ENCODE data around the gene ALK. TPM values are rescaled to one million over a fixed set of nuclear protein-coding genes. Genes with fewer than 3 reads are reported as not detected.

Gene ALK
- total and polyA plus RNA-seq, 2 donors, result 0.19 to 0.21 TPM

DNA sequence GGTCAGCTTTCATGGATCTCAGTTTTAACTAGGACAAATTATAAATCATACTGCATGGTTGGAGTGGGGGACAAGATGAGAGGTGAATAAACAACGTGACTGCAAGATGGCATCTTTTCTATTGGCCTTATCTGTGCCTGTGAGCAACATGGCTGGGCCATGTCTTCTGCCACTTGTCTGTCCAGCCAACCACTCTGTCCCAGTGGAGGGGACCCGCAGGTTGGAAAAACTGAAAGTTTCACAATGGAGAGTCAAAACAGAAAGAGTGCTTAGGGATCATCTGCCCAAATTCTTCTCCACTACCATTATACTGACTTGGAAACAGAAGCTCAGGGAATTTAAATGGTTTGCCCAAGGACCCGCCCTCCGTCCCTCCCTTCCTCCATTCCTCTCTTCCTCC lies 104.1 kb downstream of the ALK start:
- H3K27me3 ChIP-seq (ENCODE audit: control insufficient read depth in 2 of 2, insufficient read depth in 1 of 2, low read length in 1 of 2), result no peaks in the 10 kb centered on the region
- no peak overlapping the region for H3K27ac ChIP-seq (ENCODE audit: low read depth in 1 of 2, low read length in 1 of 2)
- H3K4me3 ChIP-seq (ENCODE audit: low read length in 2 of 2), result no peak overlapping the region
- H3K36me3 ChIP-seq (ENCODE audit: control insufficient read depth in 2 of 2, insufficient read depth in 2 of 2, low read length in 1 of 2), result no peaks in the 10 kb centered on the region
- H3K9me3 ChIP-seq (ENCODE audit: control insufficient read depth in 2 of 2, insufficient read depth in 1 of 2, low read length in 1 of 2), result no peaks in the 10 kb centered on the region
- 86% methylated on average over 4 of the region's 4 CpGs for WGBS
- no peaks in the 10 kb centered on the region for H3K4me1 ChIP-seq (ENCODE audit: control insufficient read depth in 2 of 2, insufficient read depth in 2 of 2, low read length in 2 of 2)
- no peak for DNase-seq (ENCODE audit: low read depth in 6 of 9, low spot score in 9 of 9)

DNA sequence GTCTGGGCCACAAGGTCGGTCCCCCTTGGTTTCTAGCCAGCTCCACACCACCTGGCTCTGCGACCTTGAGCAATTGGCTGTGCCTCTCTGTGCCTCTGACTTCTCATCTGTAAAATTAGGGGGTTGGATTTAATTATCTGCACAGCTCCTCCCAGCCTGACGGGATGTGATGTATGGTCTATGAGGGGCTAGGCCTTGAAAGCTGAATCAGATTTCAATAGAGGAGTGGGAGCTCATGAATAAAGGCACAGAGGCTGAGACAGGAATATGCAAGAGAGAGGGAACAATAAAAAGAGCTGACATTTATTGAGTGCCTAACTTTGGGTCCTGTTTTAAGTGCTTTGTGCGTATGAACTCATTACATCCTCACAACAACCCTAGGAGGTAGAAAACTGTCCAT lies 104.7 kb downstream of the ALK start:
- DNase-seq (ENCODE audit: low read depth in 6 of 9, low spot score in 9 of 9), result no peak
- no peaks in the 10 kb centered on the region for H3K27me3 ChIP-seq (ENCODE audit: control insufficient read depth in 2 of 2, insufficient read depth in 1 of 2, low read length in 1 of 2)
- no peaks in the 10 kb centered on the region for H3K4me1 ChIP-seq (ENCODE audit: control insufficient read depth in 2 of 2, insufficient read depth in 2 of 2, low read length in 2 of 2)
- H3K4me3 ChIP-seq (ENCODE audit: low read length in 2 of 2), result no peak overlapping the region
- 80% methylated on average over 4 of the region's 4 CpGs for WGBS
- H3K36me3 ChIP-seq (ENCODE audit: control insufficient read depth in 2 of 2, insufficient read depth in 2 of 2, low read length in 1 of 2), result no peaks in the 10 kb centered on the region
- no peaks in the 10 kb centered on the region for H3K9me3 ChIP-seq (ENCODE audit: control insufficient read depth in 2 of 2, insufficient read depth in 1 of 2, low read length in 1 of 2)
- H3K27ac ChIP-seq (ENCODE audit: low read depth in 1 of 2, low read length in 1 of 2), result no peak overlapping the region

DNA sequence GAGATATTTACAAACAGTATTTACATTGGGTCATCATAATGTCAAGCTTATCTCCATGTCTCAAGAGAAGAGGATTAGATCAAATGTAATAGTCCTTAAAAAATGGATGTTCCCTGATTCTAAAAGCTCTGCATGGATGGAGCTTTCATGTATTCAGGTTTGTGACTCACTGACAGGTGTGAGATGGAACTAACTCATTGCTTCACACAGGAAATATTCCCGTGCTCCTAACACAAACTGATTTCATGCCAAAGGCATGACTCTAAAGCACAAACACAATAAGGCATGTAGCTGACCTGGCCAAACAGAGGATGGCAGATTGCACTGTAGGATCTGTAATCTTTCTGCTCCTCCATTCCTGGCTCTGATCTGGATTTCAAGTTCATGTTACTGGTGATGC lies 110.0 kb downstream of the ALK start:
- H3K9me3 ChIP-seq (ENCODE audit: control insufficient read depth in 2 of 2, insufficient read depth in 1 of 2, low read length in 1 of 2), result no peaks in the 10 kb centered on the region
- no peak overlapping the region for H3K27ac ChIP-seq (ENCODE audit: low read depth in 1 of 2, low read length in 1 of 2)
- no peak overlapping the region for H3K4me3 ChIP-seq (ENCODE audit: low read length in 2 of 2)
- no peak for DNase-seq (ENCODE audit: low read depth in 6 of 9, low spot score in 9 of 9)
- 87% methylated on average over 1 of the region's 1 CpG for WGBS
- no peaks in the 10 kb centered on the region for H3K4me1 ChIP-seq (ENCODE audit: control insufficient read depth in 2 of 2, insufficient read depth in 2 of 2, low read length in 2 of 2)
- no peaks in the 10 kb centered on the region for H3K27me3 ChIP-seq (ENCODE audit: control insufficient read depth in 2 of 2, insufficient read depth in 1 of 2, low read length in 1 of 2)
- H3K36me3 ChIP-seq (ENCODE audit: control insufficient read depth in 2 of 2, insufficient read depth in 2 of 2, low read length in 1 of 2), result no peaks in the 10 kb centered on the region

DNA sequence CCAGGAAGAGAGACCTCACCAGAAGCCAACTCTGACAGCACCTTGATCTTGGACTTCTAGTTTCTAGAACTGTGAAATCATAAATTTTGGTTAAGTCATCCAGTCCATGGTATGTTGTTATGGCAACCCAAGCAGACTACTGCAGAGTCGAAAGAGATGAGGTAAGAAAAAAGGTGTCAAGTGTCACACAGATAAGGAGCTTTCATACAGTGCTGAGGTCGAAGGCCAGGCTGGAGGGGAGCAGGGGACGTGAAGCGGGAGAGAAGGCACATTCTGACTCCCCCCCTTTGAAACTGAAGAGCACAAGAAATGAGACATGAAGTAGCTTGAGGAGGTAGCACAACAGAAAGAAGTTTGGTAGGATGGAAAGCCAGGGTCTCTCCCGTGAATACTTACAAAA lies 110.4 kb downstream of the ALK start:
- no peaks in the 10 kb centered on the region for H3K36me3 ChIP-seq (ENCODE audit: control insufficient read depth in 2 of 2, insufficient read depth in 2 of 2, low read length in 1 of 2)
- WGBS, result 79% methylated on average over 5 of the region's 5 CpGs
- H3K4me1 ChIP-seq (ENCODE audit: control insufficient read depth in 2 of 2, insufficient read depth in 2 of 2, low read length in 2 of 2), result no peaks in the 10 kb centered on the region
- DNase-seq (ENCODE audit: low read depth in 6 of 9, low spot score in 9 of 9), result no peak
- H3K27me3 ChIP-seq (ENCODE audit: control insufficient read depth in 2 of 2, insufficient read depth in 1 of 2, low read length in 1 of 2), result no peaks in the 10 kb centered on the region
- no peaks in the 10 kb centered on the region for H3K9me3 ChIP-seq (ENCODE audit: control insufficient read depth in 2 of 2, insufficient read depth in 1 of 2, low read length in 1 of 2)
- H3K27ac ChIP-seq (ENCODE audit: low read depth in 1 of 2, low read length in 1 of 2), result no peak overlapping the region
- no peak overlapping the region for H3K4me3 ChIP-seq (ENCODE audit: low read length in 2 of 2)

DNA sequence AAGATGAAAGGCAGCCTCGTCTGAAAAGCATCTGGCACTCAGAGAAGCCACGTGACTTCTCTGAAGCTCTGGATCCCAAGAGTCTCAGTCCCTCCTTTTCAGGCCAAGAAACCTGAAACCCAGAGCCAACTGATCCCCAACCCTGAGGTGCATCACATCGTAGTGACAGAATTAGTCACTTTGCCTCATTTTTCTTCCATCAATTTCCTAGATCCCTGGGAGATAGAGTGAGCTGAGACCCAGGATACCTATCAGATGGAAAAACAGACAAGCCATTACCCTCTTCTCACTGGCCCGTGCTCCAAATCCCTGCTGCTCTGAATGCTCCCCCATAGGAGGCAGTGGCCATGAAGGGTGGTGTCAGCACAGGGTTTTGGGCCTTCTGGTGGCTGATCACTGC lies 113.1 kb downstream of the ALK start:
- Histone ChIP-seq H3K4me1 (ENCODE audit: control insufficient read depth in 2 of 2, insufficient read depth in 2 of 2, low read length in 2 of 2) (no peaks in the 10 kb centered on the region), H3K27ac (ENCODE audit: low read depth in 1 of 2, low read length in 1 of 2) (no peak overlapping the region), H3K9me3 (ENCODE audit: control insufficient read depth in 2 of 2, insufficient read depth in 1 of 2, low read length in 1 of 2) (no peaks in the 10 kb centered on the region), H3K4me3 (ENCODE audit: low read length in 2 of 2) (no peak overlapping the region), H3K27me3 (ENCODE audit: control insufficient read depth in 2 of 2, insufficient read depth in 1 of 2, low read length in 1 of 2) (no peaks in the 10 kb centered on the region), H3K36me3 (ENCODE audit: control insufficient read depth in 2 of 2, insufficient read depth in 2 of 2, low read length in 1 of 2) (no peaks in the 10 kb centered on the region)
- 79% methylated on average over 4 of the region's 4 CpGs for WGBS
- DNase-seq (ENCODE audit: low read depth in 6 of 9, low spot score in 9 of 9), result no peak

DNA sequence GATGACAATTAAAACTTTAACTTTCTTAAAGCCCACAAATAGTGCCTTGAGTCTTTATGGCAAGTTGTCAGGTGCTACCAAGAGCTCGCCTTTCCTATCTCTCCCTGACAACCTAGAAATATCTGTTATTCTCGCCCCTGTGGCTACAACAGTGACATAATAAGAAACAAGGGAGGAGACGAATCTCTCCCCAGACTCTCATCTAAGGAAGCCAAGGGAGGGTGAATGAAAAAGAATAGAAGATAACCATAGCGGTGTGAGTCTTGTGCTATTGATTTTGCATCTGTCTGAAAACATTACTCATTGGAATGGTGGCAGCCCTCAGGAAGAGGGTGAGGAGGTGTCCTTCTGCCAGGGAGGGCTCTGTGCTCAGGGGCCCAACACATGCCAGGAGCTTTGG lies 114.3 kb downstream of the ALK start:
- Histone ChIP-seq H3K27me3 (ENCODE audit: control insufficient read depth in 2 of 2, insufficient read depth in 1 of 2, low read length in 1 of 2) (no peaks in the 10 kb centered on the region), H3K4me1 (ENCODE audit: control insufficient read depth in 2 of 2, insufficient read depth in 2 of 2, low read length in 2 of 2) (no peaks in the 10 kb centered on the region), H3K4me3 (ENCODE audit: low read length in 2 of 2) (no peak overlapping the region), H3K36me3 (ENCODE audit: control insufficient read depth in 2 of 2, insufficient read depth in 2 of 2, low read length in 1 of 2) (no peaks in the 10 kb centered on the region), H3K9me3 (ENCODE audit: control insufficient read depth in 2 of 2, insufficient read depth in 1 of 2, low read length in 1 of 2) (no peaks in the 10 kb centered on the region), H3K27ac (ENCODE audit: low read depth in 1 of 2, low read length in 1 of 2) (no peak overlapping the region)
- 97% methylated on average over 4 of the region's 4 CpGs for WGBS
- no peak for DNase-seq (ENCODE audit: low read depth in 6 of 9, low spot score in 9 of 9)

DNA sequence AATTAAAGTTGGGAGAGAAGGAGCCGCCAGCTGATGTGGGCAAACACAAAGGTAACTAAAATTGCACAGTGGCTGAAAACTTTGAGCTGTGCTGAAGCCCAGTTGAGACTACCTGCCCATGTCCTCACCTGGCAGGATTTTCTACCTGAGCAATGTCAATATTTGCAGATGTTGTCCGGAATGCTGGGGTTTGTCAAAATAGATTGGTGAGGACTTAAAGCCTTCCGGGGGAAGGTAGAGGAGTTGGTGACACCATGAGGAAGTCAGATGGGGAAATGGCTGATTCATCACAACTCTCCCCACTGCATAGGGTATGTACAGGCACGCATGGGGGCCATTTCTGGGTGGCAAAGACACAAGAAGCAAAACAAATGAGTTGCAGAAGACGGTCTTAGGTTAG lies 114.9 kb downstream of the ALK start:
- DNase-seq (ENCODE audit: low read depth in 6 of 9, low spot score in 9 of 9), result no peak
- H3K9me3 ChIP-seq (ENCODE audit: control insufficient read depth in 2 of 2, insufficient read depth in 1 of 2, low read length in 1 of 2), result no peaks in the 10 kb centered on the region

DNA sequence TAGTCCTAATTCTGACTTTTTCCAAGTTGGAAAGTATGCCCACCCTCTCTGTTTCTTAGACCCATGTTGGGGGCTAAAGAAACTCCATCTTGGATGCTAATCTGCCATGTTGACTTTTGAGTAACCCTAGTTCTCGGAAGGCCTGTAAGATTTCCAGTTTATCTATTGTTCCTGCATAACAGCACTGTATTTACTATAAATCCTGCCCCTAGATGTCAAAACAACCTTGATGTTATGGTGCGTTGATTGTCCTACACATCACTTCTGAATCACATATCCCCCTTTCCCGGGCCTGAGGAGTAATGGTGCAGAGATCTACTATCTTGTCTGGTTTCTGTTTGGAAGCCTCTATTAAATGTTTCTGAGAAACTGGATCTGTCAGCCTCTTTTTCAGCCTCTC lies 116.7 kb downstream of the ALK start:
- Histone ChIP-seq H3K36me3 (ENCODE audit: control insufficient read depth in 2 of 2, insufficient read depth in 2 of 2, low read length in 1 of 2) (no peaks in the 10 kb centered on the region), H3K9me3 (ENCODE audit: control insufficient read depth in 2 of 2, insufficient read depth in 1 of 2, low read length in 1 of 2) (no peaks in the 10 kb centered on the region), H3K27me3 (ENCODE audit: control insufficient read depth in 2 of 2, insufficient read depth in 1 of 2, low read length in 1 of 2) (no peaks in the 10 kb centered on the region), H3K27ac (ENCODE audit: low read depth in 1 of 2, low read length in 1 of 2) (no peak overlapping the region), H3K4me1 (ENCODE audit: control insufficient read depth in 2 of 2, insufficient read depth in 2 of 2, low read length in 2 of 2) (no peaks in the 10 kb centered on the region), H3K4me3 (ENCODE audit: low read length in 2 of 2) (no peak overlapping the region)
- WGBS, result 94% methylated on average over 3 of the region's 3 CpGs
- DNase-seq (ENCODE audit: low read depth in 6 of 9, low spot score in 9 of 9), result no peak

More for the DNA sequence above, 114.9 kb downstream of the ALK start:
- 78% methylated on average over 5 of the region's 5 CpGs for WGBS
- Histone ChIP-seq H3K27ac (ENCODE audit: low read depth in 1 of 2, low read length in 1 of 2) (no peak overlapping the region), H3K4me1 (ENCODE audit: control insufficient read depth in 2 of 2, insufficient read depth in 2 of 2, low read length in 2 of 2) (no peaks in the 10 kb centered on the region), H3K27me3 (ENCODE audit: control insufficient read depth in 2 of 2, insufficient read depth in 1 of 2, low read length in 1 of 2) (no peaks in the 10 kb centered on the region), H3K4me3 (ENCODE audit: low read length in 2 of 2) (no peak overlapping the region), H3K36me3 (ENCODE audit: control insufficient read depth in 2 of 2, insufficient read depth in 2 of 2, low read length in 1 of 2) (no peaks in the 10 kb centered on the region)

DNA sequence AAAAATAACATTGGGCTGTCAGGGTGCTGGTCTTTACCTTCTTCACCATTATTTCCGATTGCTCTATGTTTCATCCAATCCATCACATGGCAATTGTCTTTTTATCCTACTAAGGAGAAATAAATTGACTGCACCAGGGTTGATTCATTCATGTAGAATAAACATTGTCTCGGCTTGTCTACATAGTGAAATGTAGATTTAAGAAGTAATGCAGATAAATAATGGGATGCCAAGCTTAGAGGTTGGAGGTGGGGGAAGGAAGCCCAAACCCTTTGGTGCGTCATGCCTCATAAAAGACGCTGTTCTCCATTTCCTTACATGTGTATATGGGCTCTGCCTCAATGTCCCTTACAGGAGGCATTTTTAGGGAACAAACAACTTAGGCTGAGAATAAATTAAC lies 117.8 kb downstream of the ALK start:
- Histone ChIP-seq H3K36me3 (ENCODE audit: control insufficient read depth in 2 of 2, insufficient read depth in 2 of 2, low read length in 1 of 2) (no peaks in the 10 kb centered on the region), H3K27ac (ENCODE audit: low read depth in 1 of 2, low read length in 1 of 2) (no peak overlapping the region), H3K4me1 (ENCODE audit: control insufficient read depth in 2 of 2, insufficient read depth in 2 of 2, low read length in 2 of 2) (no peaks in the 10 kb centered on the region), H3K9me3 (ENCODE audit: control insufficient read depth in 2 of 2, insufficient read depth in 1 of 2, low read length in 1 of 2) (no peaks in the 10 kb centered on the region), H3K4me3 (ENCODE audit: low read length in 2 of 2) (no peak overlapping the region), H3K27me3 (ENCODE audit: control insufficient read depth in 2 of 2, insufficient read depth in 1 of 2, low read length in 1 of 2) (no peaks in the 10 kb centered on the region)
- DNase-seq (ENCODE audit: low read depth in 6 of 9, low spot score in 9 of 9), result no peak
- WGBS, result 95% methylated on average over 4 of the region's 4 CpGs

DNA sequence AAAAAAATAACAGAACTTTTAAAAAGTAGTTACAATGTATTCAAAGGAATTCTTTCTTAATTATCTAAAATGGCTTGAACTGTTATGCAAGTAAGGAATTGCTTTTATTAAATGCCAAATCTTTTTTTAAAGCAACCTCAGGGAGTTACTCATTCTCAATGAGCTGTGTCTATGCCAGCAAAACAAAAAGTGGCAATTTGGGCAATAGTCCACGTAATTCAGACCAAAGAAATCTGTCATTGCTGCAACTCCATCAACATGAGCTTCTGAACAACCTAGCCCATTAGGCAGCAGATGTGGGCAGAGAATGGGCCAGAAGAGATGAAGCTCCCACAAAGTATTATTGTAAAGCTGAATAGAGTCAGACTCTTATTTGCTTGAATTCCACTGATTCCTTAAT lies 118.4 kb downstream of the ALK start:
- 84% methylated on average over 1 of the region's 1 CpG for WGBS

More for the DNA sequence above, 118.4 kb downstream of the ALK start:
- no peak overlapping the region for H3K27ac ChIP-seq (ENCODE audit: low read depth in 1 of 2, low read length in 1 of 2)
- H3K9me3 ChIP-seq (ENCODE audit: control insufficient read depth in 2 of 2, insufficient read depth in 1 of 2, low read length in 1 of 2), result no peaks in the 10 kb centered on the region
- no peaks in the 10 kb centered on the region for H3K27me3 ChIP-seq (ENCODE audit: control insufficient read depth in 2 of 2, insufficient read depth in 1 of 2, low read length in 1 of 2)
- no peaks in the 10 kb centered on the region for H3K4me1 ChIP-seq (ENCODE audit: control insufficient read depth in 2 of 2, insufficient read depth in 2 of 2, low read length in 2 of 2)
- no peaks in the 10 kb centered on the region for H3K36me3 ChIP-seq (ENCODE audit: control insufficient read depth in 2 of 2, insufficient read depth in 2 of 2, low read length in 1 of 2)
- no peak for DNase-seq (ENCODE audit: low read depth in 6 of 9, low spot score in 9 of 9)
- no peak overlapping the region for H3K4me3 ChIP-seq (ENCODE audit: low read length in 2 of 2)
